Midbrain (tissue), 1 donor: Measurements from ENCODE around the gene ULBP3.
A peak's percentile ranks its signal among the peaks of the same experiment; 100 is the strongest.

Source experiments
- DNase-seq: peaks from one replicate; lab custom pipeline; 2025; lab: John Stamatoyannopoulos, UW

The ULBP3 gene

GRCh38 chr6:150068720-150069648 lies at the start of gene ULBP3:
Gene ULBP3 (minus strand): TSS chr6:150069121. CDS start chr6:150069066, 55 bp downstream.
- DNase-seq = peak; percentile 58

GRCh38 chr6:150118627-150119026 lies 49.7 kb upstream of the ULBP3 start:
- DNase-seq = no peak

GRCh38 chr6:150118203-150118602 lies 49.3 kb upstream of the ULBP3 start:
- no peak for DNase-seq

GRCh38 chr6:150116200-150116800 lies 47.4 kb upstream of the ULBP3 start:
- no peak for DNase-seq

- DNase-seq = no peak
These were observed 46.8 kb upstream of the ULBP3 start for GRCh38 chr6:150115769-150116168.

GRCh38 chr6:150112233-150112632 lies 43.3 kb upstream of the ULBP3 start:
- DNase-seq = no peak

- DNase-seq = no peak
These were observed 33.9 kb upstream of the ULBP3 start for GRCh38 chr6:150102750-150103270.

- no peak for DNase-seq
These were observed 31.8 kb upstream of the ULBP3 start for GRCh38 chr6:150100745-150101144.

- DNase-seq = no peak
These were observed 31.0 kb upstream of the ULBP3 start for GRCh38 chr6:150099953-150100352.

GRCh38 chr6:150099546-150099945 lies 30.6 kb upstream of the ULBP3 start:
- DNase-seq = no peak

GRCh38 chr6:150098155-150098554 lies 29.2 kb upstream of the ULBP3 start:
- DNase-seq = no peak

GRCh38 chr6:150093397-150093796 lies 24.5 kb upstream of the ULBP3 start:
- no peak for DNase-seq

GRCh38 chr6:150091476-150091875 lies 22.6 kb upstream of the ULBP3 start:
- DNase-seq = peak; percentile 71

- DNase-seq = no peak
These were observed 21.4 kb upstream of the ULBP3 start for GRCh38 chr6:150090328-150090727.

- DNase-seq = peak; percentile 8
These were observed 19.7 kb upstream of the ULBP3 start for GRCh38 chr6:150088481-150089154.

- DNase-seq = no peak
These were observed 18.4 kb upstream of the ULBP3 start for GRCh38 chr6:150087336-150087735.

- no peak for DNase-seq
These were observed 17.1 kb upstream of the ULBP3 start for GRCh38 chr6:150086026-150086425.

- DNase-seq = no peak
These were observed 15.5 kb upstream of the ULBP3 start for GRCh38 chr6:150084426-150084825.

GRCh38 chr6:150083839-150084238 lies 14.9 kb upstream of the ULBP3 start:
- DNase-seq = no peak

- no peak for DNase-seq
These were observed 12.8 kb upstream of the ULBP3 start for GRCh38 chr6:150081702-150082101.

- DNase-seq = no peak
These were observed 10.7 kb upstream of the ULBP3 start for GRCh38 chr6:150079604-150080003.

- no peak for DNase-seq
These were observed 9.9 kb upstream of the ULBP3 start for GRCh38 chr6:150078788-150079187.
